ENCODE results near the gene SERPINB6.
"Not testable (repeated sequence)": the region's sequence is repeated elsewhere in the genome, so short reads cannot be mapped to it uniquely, and the experiment has no call there.

Gene SERPINB6

GRCh38 chr6:2911171-2911570, 60.2 kb downstream of the SERPINB6 start:
- no peak for DNase-seq (ENCODE audit: low spot score)

- no peak for DNase-seq (ENCODE audit: low spot score)
Observed at GRCh38 chr6:2909718-2910117, 61.6 kb downstream of the SERPINB6 start.

- not testable (repeated sequence) for DNase-seq (ENCODE audit: low spot score)
Observed at GRCh38 chr6:2909051-2909606, 62.2 kb downstream of the SERPINB6 start.

GRCh38 chr6:2908516-2908915, 62.9 kb downstream of the SERPINB6 start:
- DNase-seq (ENCODE audit: low spot score): not testable (repeated sequence)

GRCh38 chr6:2903411-2904185, 67.8 kb downstream of the SERPINB6 start:
- not testable (repeated sequence) for DNase-seq (ENCODE audit: low spot score)

GRCh38 chr6:2901645-2902502, 69.5 kb downstream of the SERPINB6 start:
- DNase-seq (ENCODE audit: low spot score): not testable (repeated sequence)

- DNase-seq (ENCODE audit: low spot score): peak; percentile 71
Observed at GRCh38 chr6:2900821-2901644, 70.3 kb downstream of the SERPINB6 start.

- no peak for DNase-seq (ENCODE audit: low spot score)
Observed at GRCh38 chr6:2900221-2900807, 71.1 kb downstream of the SERPINB6 start.

GRCh38 chr6:2899596-2899995, 71.8 kb downstream of the SERPINB6 start:
- no peak for DNase-seq (ENCODE audit: low spot score)
